Adipose tissue (tissue), 3 donors: ENCODE results near the gene CHN2. TPM values are rescaled to one million over a fixed set of nuclear protein-coding genes. Genes with fewer than 3 reads are reported as not detected.

Experiments used
- H3K27ac ChIP-seq: one replicate; pipeline ENCODE4 v1.5.1; 2013; ENCODE audit warnings: low read depth, low read length
- WGBS, 3 donors: extraction: QIAGEN DNeasy Blood & Tissue Kit; methylation state at CpG; one replicate each; pipeline ENCODE4 v1.1.7; 2013; 5-methylcytosine and 5-hydroxymethylcytosine counted together
- polyA plus RNA-seq, 3 donors: library from polyadenylated mRNA; stranded (reverse); fragments of 200-250 nt; gene quantifications; one replicate each; pipeline ENCODE4 v1.2.3, GENCODE V29; 2013
- donor health status: healthy with polysubstance abuse.
- donor health status: Bipolar disorder and iron deficiency.
- donor health status: healthy.

Gene CHN2
- polyA plus RNA-seq, 3 donors, result 1.7 to 8.9 (median 7.8) TPM

- no peak overlapping the region for H3K27ac ChIP-seq
- WGBS, 3 donors, result 74 to 90% (median 80%) methylated on average over 3 of the region's 3 CpGs
These were observed 253.3 kb downstream of the CHN2 start for GRCh38 chr7:29447828-29448227.

DNA sequence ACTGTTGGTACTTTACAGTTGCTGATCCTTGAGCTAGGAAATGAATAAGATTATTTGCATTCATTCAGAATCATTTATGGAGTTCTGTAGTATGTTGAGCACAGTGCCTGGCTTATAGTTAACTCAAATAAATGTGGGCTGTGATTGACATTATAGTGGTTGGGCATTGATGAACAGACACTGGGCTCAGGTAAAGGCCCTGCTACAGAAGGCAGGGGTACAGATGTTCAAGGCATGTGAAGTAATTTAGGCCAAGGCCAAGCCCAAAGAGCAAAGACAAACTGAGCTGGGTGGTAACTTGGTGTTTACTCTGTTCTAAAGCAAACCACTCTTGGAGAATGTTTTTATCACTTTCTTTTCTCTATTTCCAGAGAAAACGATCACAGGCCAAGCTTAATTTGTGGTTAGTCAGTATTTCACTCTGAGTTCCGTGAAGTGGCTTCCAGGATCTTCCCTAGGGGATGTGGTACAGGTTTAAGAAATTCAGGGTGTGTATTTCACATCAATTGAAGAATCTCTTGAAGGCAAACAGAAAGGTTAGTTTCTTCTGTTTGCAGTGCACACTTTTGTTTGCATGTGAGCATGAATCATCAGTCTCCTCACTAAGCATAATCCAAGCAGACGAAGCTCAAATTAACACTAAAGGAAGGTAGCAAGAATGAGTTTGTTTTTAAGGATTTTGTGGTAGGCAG lies 255.1 kb downstream of the CHN2 start:
- no peak overlapping the region for H3K27ac ChIP-seq
- WGBS, 3 donors, result 59 to 70% (median 69%) methylated on average over 3 of the region's 3 CpGs

- H3K27ac ChIP-seq, result no peak overlapping the region
- 44 to 77% (median 75%) methylated on average over 2 of the region's 2 CpGs for WGBS, 3 donors
These were observed 258.4 kb downstream of the CHN2 start for GRCh38 chr7:29453021-29453420.

DNA sequence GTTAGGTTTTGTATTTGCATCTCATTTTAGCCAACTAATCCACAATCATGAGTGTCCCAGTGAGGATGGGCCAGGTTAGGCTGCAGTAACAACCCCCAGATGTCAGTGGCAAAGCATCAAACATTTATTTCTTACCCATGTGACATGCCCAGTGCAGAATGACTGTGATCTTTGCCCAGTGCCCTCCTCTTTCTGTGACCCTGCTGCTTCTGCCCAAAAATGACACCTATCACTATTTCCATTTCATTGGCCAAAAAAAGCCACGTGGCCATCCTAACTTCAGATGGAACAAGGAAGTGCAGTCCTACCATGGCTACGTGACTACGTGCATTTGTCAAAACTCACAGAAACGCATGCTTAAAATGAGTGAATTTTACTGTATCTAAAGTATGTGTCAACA lies 259.9 kb downstream of the CHN2 start:
- H3K27ac ChIP-seq, result no peak overlapping the region
- WGBS, 3 donors, result 90 to 94% (median 92%) methylated on average over 4 of the region's 4 CpGs

DNA sequence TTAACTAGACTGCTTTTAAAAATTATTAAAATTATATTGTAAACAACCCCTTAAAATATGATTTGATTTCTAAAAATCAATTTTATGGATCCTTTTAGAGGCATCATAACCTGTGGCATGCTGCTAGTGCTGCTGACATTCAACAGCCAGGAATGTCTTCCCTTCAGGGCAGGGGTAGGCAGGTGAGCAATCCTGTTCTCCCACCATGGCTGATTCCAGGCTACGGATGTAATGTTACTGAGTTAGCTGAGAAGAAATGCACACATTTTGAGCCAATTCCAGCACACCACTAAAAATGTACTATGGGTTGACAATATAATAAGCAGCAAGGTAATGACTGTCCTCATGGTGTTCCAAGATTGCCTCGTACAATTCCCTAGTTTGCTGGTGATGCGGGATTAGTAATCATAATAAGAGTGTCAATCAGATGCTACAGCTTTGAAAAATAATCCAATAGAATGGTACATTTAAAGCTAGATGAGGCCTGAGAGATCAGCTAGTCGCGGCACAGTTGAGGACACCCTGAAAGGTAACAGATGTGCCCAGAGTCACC lies 260.4 kb downstream of the CHN2 start:
- H3K27ac ChIP-seq, result no peak overlapping the region
- WGBS, 3 donors, result 89 to 93% (median 92%) methylated on average over 5 of the region's 5 CpGs

DNA sequence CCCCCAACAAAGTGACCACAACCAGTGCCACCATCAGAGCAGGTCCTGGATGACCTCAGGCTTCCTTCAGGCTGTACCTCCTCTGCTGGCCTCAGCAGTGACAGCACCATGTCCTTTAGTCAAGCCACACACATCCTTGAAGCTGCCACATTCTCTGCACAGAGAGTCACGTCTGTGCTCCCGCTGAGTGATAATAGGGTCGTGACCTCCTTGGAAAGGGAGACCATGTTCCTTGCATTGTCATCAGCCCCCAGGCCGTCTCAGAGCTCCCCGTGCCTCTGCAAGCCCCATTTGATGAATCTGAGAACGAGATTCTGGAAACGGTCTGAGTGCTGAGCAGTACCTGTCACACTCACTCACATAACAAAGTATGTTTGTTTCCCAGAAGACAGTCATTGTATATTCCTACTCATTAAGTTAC lies 262.6 kb downstream of the CHN2 start:
- no peak overlapping the region for H3K27ac ChIP-seq
- WGBS, 3 donors, result 79 to 82% (median 79%) methylated on average over 7 of the region's 7 CpGs

GRCh38 chr7:29457565-29458011 lies 263.0 kb downstream of the CHN2 start:
- WGBS, 3 donors, result 67 to 72% (median 69%) methylated on average over 7 of the region's 7 CpGs
- H3K27ac ChIP-seq, result no peak overlapping the region

- WGBS, 3 donors, result 86 to 87% (median 87%) methylated on average over 7 of the region's 7 CpGs
- no peak overlapping the region for H3K27ac ChIP-seq
These were observed 264.4 kb downstream of the CHN2 start for GRCh38 chr7:29458933-29459332.

DNA sequence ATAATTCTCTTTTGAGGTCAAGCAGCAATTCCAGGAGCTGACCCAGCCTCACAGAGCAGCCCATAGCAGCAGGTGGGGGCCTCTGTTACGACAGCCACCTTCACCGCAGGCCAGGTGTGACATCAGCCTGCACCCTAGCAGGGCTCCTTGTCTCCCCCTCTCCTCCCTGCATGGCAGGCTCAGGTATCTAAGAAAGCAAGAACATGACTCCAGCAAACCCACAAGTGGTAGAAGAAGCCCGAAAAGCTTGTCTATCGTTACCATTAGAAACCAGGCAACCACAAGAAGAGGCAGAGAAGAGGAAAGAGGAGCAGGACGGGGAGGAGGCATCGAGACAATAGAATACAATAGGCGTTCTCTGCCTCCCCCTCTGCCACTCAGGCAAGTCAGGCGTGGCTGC lies 265.0 kb downstream of the CHN2 start:
- no peak overlapping the region for H3K27ac ChIP-seq
- 88 to 95% (median 93%) methylated on average over 8 of the region's 8 CpGs for WGBS, 3 donors

GRCh38 chr7:29461996-29462395 lies 267.4 kb downstream of the CHN2 start:
- WGBS, 3 donors, result 96 to 98% (median 97%) methylated on average over 4 of the region's 4 CpGs
- no peak overlapping the region for H3K27ac ChIP-seq

DNA sequence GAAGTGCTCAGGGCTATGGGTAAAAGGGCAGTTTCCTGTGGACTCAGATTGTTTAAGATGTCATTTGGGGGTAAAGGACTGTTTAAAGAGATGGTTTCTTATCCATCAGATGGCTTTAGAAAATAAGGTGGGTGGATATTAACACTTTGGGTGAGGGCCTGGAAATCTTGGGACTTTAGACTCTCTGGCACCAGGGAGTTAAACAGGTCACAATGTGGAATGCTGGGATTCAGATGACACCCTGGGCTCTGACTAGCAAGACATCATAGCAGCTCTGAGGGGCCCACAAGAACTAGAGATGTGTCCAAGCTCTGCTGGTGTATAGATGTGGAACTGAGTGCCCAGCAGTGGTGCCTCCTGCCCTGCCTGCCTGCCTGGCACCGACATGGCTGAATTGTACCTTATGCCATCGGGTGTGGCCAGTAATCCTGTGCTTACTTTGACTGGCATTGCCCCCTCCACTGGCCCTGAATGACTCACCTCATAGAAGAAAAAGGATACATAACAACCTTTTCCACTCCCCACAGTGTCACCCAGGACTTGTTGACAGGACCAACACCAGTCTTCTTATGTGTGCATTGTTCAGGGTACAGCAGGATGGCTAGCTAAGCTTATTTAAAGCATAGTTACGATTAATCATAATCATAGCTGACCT lies 269.1 kb downstream of the CHN2 start:
- 94 to 98% (median 97%) methylated on average over 3 of the region's 3 CpGs for WGBS, 3 donors
- no peak overlapping the region for H3K27ac ChIP-seq

DNA sequence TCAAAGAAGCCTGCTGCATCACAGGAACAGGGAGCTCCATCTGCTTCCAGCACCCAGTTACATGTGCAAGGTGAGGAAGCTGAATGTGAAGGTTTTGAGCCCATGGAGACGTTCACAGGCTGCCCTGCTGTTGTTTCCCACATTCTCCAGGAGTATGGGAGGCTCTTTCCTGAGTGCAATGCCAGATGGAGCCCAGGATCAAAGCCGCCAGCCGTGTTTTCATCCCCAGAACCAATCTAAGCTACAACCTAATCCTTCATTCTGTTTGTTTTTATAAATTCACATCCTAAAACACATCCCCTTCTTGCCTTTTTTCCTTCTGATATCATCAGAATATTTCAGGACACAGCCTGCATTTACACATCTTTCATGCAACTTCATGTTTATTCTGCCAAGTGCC lies 270.2 kb downstream of the CHN2 start:
- H3K27ac ChIP-seq, result no peak overlapping the region
- 81 to 87% (median 84%) methylated on average over 3 of the region's 3 CpGs for WGBS, 3 donors

GRCh38 chr7:29467193-29467926 lies 272.8 kb downstream of the CHN2 start:
- 74 to 90% (median 76%) methylated on average over 5 of the region's 5 CpGs for WGBS, 3 donors
- no peak overlapping the region for H3K27ac ChIP-seq

DNA sequence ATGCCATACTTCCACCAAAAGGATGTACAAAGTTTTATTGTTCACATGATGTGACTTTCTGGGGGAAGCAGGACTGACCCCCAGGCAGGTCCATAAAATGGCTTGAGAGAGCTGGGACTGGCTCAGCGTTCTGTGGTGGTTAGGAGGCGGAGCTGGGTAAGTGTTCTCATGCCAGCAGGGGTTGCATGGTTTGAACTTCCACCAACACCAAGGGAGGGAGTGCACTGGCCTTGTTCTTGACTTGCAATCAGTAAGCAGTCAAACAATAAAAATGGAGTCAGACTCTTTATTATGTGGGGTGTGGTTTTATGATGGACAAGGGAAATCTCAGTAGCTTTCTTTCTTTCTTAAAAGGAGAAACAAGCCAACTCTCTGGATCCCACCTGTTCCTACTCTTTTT lies 273.6 kb downstream of the CHN2 start:
- H3K27ac ChIP-seq, result no peak overlapping the region
- 90 to 98% (median 94%) methylated on average over 2 of the region's 2 CpGs for WGBS, 3 donors

- 93 to 95% (median 93%) methylated on average over 3 of the region's 3 CpGs for WGBS, 3 donors
- no peak overlapping the region for H3K27ac ChIP-seq
These were observed 274.7 kb downstream of the CHN2 start for GRCh38 chr7:29469281-29469680.

- WGBS, 3 donors, result 92 to 99% (median 93%) methylated on average over 3 of the region's 3 CpGs
- no peak overlapping the region for H3K27ac ChIP-seq
These were observed 275.5 kb downstream of the CHN2 start for GRCh38 chr7:29469976-29470557.

DNA sequence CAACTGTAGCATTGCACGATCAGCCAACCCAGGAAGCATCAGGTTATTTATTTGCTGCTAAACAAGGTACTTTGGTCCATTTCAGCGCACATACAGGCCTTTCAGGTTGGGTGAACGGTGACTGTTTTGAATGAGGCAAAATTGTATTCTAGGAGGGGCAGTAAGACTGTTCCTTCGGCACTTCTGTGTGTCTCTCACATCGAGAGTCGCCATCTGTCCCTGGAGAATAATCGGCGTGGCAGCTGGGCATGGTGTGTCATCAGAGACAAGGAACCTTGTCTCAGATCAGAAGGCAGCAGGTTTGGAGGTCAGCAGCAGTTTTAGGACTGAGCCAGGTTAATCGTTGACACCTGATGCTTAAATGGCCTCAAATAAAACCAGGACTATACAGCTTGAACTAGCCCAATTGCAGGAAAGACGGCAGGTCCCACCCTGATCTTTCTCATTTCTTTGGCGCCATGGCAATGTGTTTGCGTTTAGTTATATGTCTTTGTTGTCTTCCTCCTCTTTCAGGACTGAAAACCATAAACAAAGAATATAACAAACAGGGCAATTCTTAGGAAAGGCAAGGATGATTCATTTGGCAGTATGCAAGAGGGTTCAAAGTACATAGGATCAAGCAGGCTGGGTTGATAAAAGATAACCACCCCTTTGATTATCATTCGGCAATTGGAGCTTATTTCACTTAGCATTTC lies 277.0 kb downstream of the CHN2 start:
- H3K27ac ChIP-seq, result no peak overlapping the region
- 69 to 93% (median 85%) methylated on average over 13 of the region's 13 CpGs for WGBS, 3 donors

DNA sequence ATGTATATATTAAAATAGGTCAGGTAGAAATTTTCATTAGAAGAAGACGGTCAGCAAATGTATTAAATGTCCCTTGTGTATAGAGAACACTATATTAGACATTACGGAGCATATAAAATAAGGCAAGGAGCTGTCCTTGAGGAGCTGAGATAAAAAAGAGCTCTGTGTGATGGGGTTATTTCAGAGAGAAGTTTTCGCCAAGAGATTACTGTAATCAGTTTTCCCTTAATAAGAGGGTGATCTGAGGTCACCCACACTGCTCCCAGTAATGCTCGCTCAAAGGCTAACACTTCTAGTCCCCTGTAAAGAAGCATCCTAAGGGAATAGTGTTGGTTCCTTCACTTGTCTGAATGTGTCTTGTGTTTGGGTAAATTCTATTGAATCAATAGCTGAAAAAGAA lies 282.3 kb downstream of the CHN2 start:
- H3K27ac ChIP-seq, result no peak overlapping the region
- 57 to 91% (median 57%) methylated on average over 4 of the region's 4 CpGs for WGBS, 3 donors
